Measurements from ENCODE around the gene XCL2. TPM values are rescaled to one million over a fixed set of nuclear protein-coding genes. Genes with fewer than 3 reads are reported as not detected.

The XCL2 gene
- polyA plus RNA-seq, 2 donors = not detected

DNA sequence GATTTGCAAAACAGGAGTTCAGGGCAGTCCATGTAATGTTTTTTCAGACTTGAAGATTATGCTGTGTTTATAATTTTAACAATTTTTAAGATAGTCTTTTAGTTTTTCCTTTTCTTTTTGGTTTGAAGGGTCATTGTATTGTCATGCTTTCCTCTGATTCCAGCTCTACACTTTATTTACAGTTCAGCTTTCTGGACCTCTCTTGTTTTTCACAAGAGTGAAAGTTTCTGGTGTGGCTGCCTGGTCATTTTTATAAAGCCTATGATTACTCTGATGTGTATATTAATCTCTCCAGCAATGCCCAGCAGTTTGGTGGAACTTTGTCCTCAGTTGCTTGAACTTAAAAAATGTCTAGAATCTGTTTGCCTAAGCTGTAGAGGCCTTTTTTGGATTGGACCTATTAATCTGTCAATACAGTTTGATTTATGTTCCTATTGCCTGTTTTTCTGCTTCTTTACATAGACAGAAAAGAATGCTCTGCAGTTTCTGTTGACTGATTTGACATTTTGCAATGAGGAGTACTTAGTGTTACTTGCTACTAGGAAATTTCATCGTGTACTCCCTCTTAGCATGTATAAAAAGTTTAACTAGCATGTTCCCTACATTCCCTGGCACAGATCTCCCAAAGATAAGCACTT is 52.2 kb downstream of the XCL2 start:
- 32 to 54% methylated on average over 1 of the region's 1 CpG for WGBS, 2 donors
- Histone ChIP-seq H3K27ac (ENCODE audit: low read depth in 2 of 2, low read length in 1 of 2) (no peak overlapping the region), H3K36me3 (ENCODE audit: control insufficient read depth in 2 of 2, insufficient read depth in 2 of 2, low read length in 1 of 2) (no peaks in the 10 kb centered on the region), H3K27me3 (ENCODE audit: control insufficient read depth in 1 of 2, insufficient read depth in 2 of 2, low read length in 2 of 2) (no peaks in the 10 kb centered on the region), H3K4me3 (ENCODE audit: low read depth in 1 of 2, low read length in 2 of 2) (no peak overlapping the region), H3K4me1 (ENCODE audit: control insufficient read depth in 2 of 2, insufficient read depth in 2 of 2, low read length in 1 of 2) (no peaks in the 10 kb centered on the region), H3K9me3 (ENCODE audit: control insufficient read depth in 2 of 2, insufficient read depth in 1 of 2, low read depth in 1 of 2, low read length in 1 of 2) (no peaks in the 10 kb centered on the region)

Other genes with a start within 250 kb of the XCL2 start
- gene XCL1, start 32.6 kb upstream of the XCL2 start, polyA plus RNA-seq = under 1 TPM; 0.20 to 0.27 TPM
- 1 to 10 TPM; 4.8 TPM for gene DPT, start 185.2 kb upstream of the XCL2 start, polyA plus RNA-seq

Data from esophagus (tissue), 2 donors.